H1 (cell line): ENCODE results near the gene MXI1. TPM values are rescaled to one million over a fixed set of nuclear protein-coding genes. Genes with fewer than 3 reads are reported as not detected.
A peak's percentile ranks its signal among the peaks of the same experiment; 100 is the strongest.

Experiments used
- CTCF ChIA-PET: fragments of 300-600 bp; sonication (Branson Sonifier 250); formaldehyde crosslinking; loops from one replicate; lab custom pipeline; 2021; ENCODE audit not compliant: partially characterized antibody; lab: Charles Lee
- POLR2A ChIA-PET: fragments of 300-600 bp; sonication (Branson Sonifier 250); formaldehyde crosslinking; loops from one replicate; lab custom pipeline; 2021; ENCODE audit warnings: inconsistent platforms; ENCODE audit not compliant: partially characterized antibody; lab: Charles Lee
- DNase-seq, 2 experiments: peaks; one replicate each; pipeline versions ENCODE4 v3.0.0 to v3.0.0-alpha.2; 2010 to 2022; ENCODE audit warnings: low spot score in 2 of 2, low read depth in 1 of 2, mixed read lengths in 1 of 2
- FAIRE-seq: peaks from 2 replicates; lab custom pipeline; 2011; peaks lifted over from hg19 to GRCh38; lab: Jason Lieb, UNC
- H2AFZ ChIP-seq: 2 replicates; pipeline ENCODE4 v1.8.1; 2012; ENCODE audit warnings: low read length, inconsistent platforms
- H2AK5ac ChIP-seq: 2 replicates; pipeline ENCODE4 v1.6.1; 2013; ENCODE audit warnings: low read depth, low read length
- H2BK120ac ChIP-seq: replicated peaks from 2 replicates; pipeline ENCODE3; 2013; ENCODE audit warnings: low read depth, low read length, inconsistent platforms
- H2BK12ac ChIP-seq: 2 replicates; pipeline ENCODE4 v1.6.1; 2013; ENCODE audit warnings: low read depth, low read length
- H2BK15ac ChIP-seq: 2 replicates; pipeline ENCODE4 v1.6.1; 2013; ENCODE audit warnings: low read length
- H2BK20ac ChIP-seq: 2 replicates; pipeline ENCODE4 v1.6.1; 2013; ENCODE audit warnings: low read length
- H2BK5ac ChIP-seq: 2 replicates; pipeline ENCODE4 v1.6.1; 2013; ENCODE audit warnings: low read depth, low read length
- H3K14ac ChIP-seq: 2 replicates; pipeline ENCODE4 v1.6.1; 2013; ENCODE audit warnings: inconsistent platforms; ENCODE audit not compliant: insufficient read length
- H3K18ac ChIP-seq: 2 replicates; pipeline ENCODE4 v1.6.1; 2013; ENCODE audit warnings: low read length; ENCODE audit errors: extremely low read depth
- H3K23ac ChIP-seq: 2 replicates; pipeline ENCODE4 v1.6.1; 2013; ENCODE audit warnings: inconsistent platforms; ENCODE audit not compliant: insufficient read length
- H3K23me2 ChIP-seq: 2 replicates; pipeline ENCODE4 v1.6.1; 2013; ENCODE audit warnings: low read depth, low read length
- H3K27ac ChIP-seq: 2 replicates; pipeline ENCODE4 v1.6.1; 2011; ENCODE audit warnings: low read depth, low read length, inconsistent platforms
- H3K27me3 ChIP-seq, 4 experiments: replicated peaks in 1 of 4; 1 replicate in 1 of 4; 2 replicates in 3 of 4; pipeline versions ENCODE4 v1.6.1 to v1.8.1; 2011 to 2013; ENCODE audit warnings: low read length in 3 of 4, mild to moderate bottlenecking in 3 of 4, inconsistent platforms in 2 of 4, mixed read lengths in 2 of 4, moderate library complexity in 1 of 4; ENCODE audit not compliant: control insufficient read depth in 3 of 4, insufficient read depth in 3 of 4; ENCODE audit errors: extremely low read depth in 1 of 4
- H3K36me3 ChIP-seq, 4 experiments: 2 replicates each; pipeline versions ENCODE4 v1.6.1 to v1.8.1; 2011 to 2013; ENCODE audit warnings: mild to moderate bottlenecking in 4 of 4, low read length in 3 of 4, moderate library complexity in 2 of 4, control low read depth in 1 of 4, inconsistent platforms in 1 of 4; ENCODE audit not compliant: insufficient read depth in 4 of 4, control insufficient read depth in 2 of 4
- H3K4ac ChIP-seq: replicated peaks from 2 replicates; pipeline ENCODE3; 2013; ENCODE audit warnings: low read length, low read depth, mixed read lengths, inconsistent platforms; ENCODE audit not compliant: insufficient read length
- H3K4me1 ChIP-seq, 4 experiments: replicated peaks in 1 of 4; 1 replicate in 1 of 4; 2 replicates in 3 of 4; pipeline versions ENCODE4 v1.6.1 to v1.8.1; 2011 to 2013; ENCODE audit warnings: low read length in 3 of 4, inconsistent platforms in 2 of 4, mixed read lengths in 1 of 4; ENCODE audit not compliant: insufficient read depth in 4 of 4, control insufficient read depth in 3 of 4
- H3K4me2 ChIP-seq, 2 experiments: 2 replicates each; pipeline versions ENCODE4 v1.6.1 to v1.8.1; 2011 to 2013; ENCODE audit warnings: low read depth in 2 of 2, low read length in 2 of 2, control low read depth in 1 of 2, inconsistent platforms in 1 of 2, mild to moderate bottlenecking in 1 of 2; ENCODE audit not compliant: insufficient read depth in 1 of 2
- H3K4me3 ChIP-seq, 4 experiments: fragments of 200-600, 300-600 bp in 1 of 4; sonication (generic), shearing (Covaris generic), sonication (Bioruptor Twin) in 1 of 4; 2 replicates each; pipeline versions ENCODE4 v1.5.1 to v1.8.1; 2011 to 2016; ENCODE audit warnings: low read length in 4 of 4, low read depth in 3 of 4, control low read depth in 2 of 4, inconsistent platforms in 2 of 4, mild to moderate bottlenecking in 2 of 4, mixed read lengths in 1 of 4, moderate library complexity in 1 of 4; ENCODE audit not compliant: insufficient read depth in 2 of 4; ENCODE audit errors: extremely low read depth in 1 of 4
- H3K56ac ChIP-seq: replicated peaks from 2 replicates; pipeline ENCODE3; 2013; ENCODE audit warnings: low read depth, mild to moderate bottlenecking, mixed read lengths, low read length, inconsistent platforms; ENCODE audit not compliant: insufficient read length
- H3K79me1 ChIP-seq: 2 replicates; pipeline ENCODE4 v1.6.1; 2013; ENCODE audit warnings: low read depth, low read length, control low read depth
- H3K79me2 ChIP-seq, 2 experiments: 2 replicates each; pipeline versions ENCODE4 v1.6.1 to v1.8.1; 2012 to 2013; ENCODE audit warnings: low read length in 2 of 2, mild to moderate bottlenecking in 2 of 2, inconsistent platforms in 1 of 2; ENCODE audit not compliant: insufficient read depth in 2 of 2, control insufficient read depth in 1 of 2
- H3K9ac ChIP-seq, 4 experiments: replicated peaks in 1 of 4; 1 replicate in 1 of 4; 2 replicates in 3 of 4; pipeline versions ENCODE4 v1.6.1 to v1.8.1; 2011 to 2013; ENCODE audit warnings: low read depth in 3 of 4, low read length in 3 of 4, control low read depth in 2 of 4, mild to moderate bottlenecking in 2 of 4, moderate library complexity in 2 of 4, inconsistent platforms in 1 of 4; ENCODE audit errors: extremely low read depth in 1 of 4
- H3K9me3 ChIP-seq, 2 experiments: 2 replicates each; pipeline versions ENCODE4 v1.6.1 to v1.8.1; 2012 to 2013; ENCODE audit warnings: mild to moderate bottlenecking in 2 of 2, moderate library complexity in 2 of 2, control low read depth in 1 of 2, inconsistent platforms in 1 of 2, low read depth in 1 of 2, low read length in 1 of 2, mixed read lengths in 1 of 2; ENCODE audit not compliant: insufficient read depth in 2 of 2
- H4K20me1 ChIP-seq, 2 experiments: replicated peaks in 1 of 2; 2 replicates each; pipeline versions ENCODE3 to v1.8.1; 2011 to 2013; ENCODE audit warnings: inconsistent platforms in 2 of 2, low read length in 2 of 2, mild to moderate bottlenecking in 1 of 2; ENCODE audit not compliant: insufficient read depth in 2 of 2, control insufficient read depth in 1 of 2
- H4K5ac ChIP-seq: 2 replicates; pipeline ENCODE4 v1.6.1; 2013; ENCODE audit warnings: low read length, low read depth, mixed read lengths, inconsistent platforms; ENCODE audit not compliant: insufficient read length
- H4K8ac ChIP-seq: 2 replicates; pipeline ENCODE4 v1.8.0; 2013; ENCODE audit warnings: mild to moderate bottlenecking, moderate library complexity, low read length, inconsistent platforms; ENCODE audit not compliant: insufficient read depth; ENCODE audit errors: extremely low read depth
- H4K91ac ChIP-seq: replicated peaks from 2 replicates; pipeline ENCODE3; 2013; ENCODE audit warnings: low read length, mixed read lengths, inconsistent platforms; ENCODE audit not compliant: insufficient read length
- CBX8 ChIP-seq: fragments of 300-800, 300-1000 bp; sonication (generic); IDR thresholded peaks from 2 replicates; pipeline ENCODE4 v1.7.1; 2016; ENCODE audit warnings: low read depth, low read length, borderline replicate concordance
- CTCF ChIP-seq, 3 experiments: IDR thresholded peaks; 1 replicate in 2 of 3; 2 replicates in 1 of 3; pipeline versions ENCODE4 v1.5.1 to v1.6.1; 2011; ENCODE audit warnings: low read length in 3 of 3, mild to moderate bottlenecking in 3 of 3, inconsistent platforms in 2 of 3, low read depth in 1 of 3, moderate library complexity in 1 of 3; ENCODE audit not compliant: insufficient read depth in 1 of 3; ENCODE audit errors: control extremely low read depth in 1 of 3
- JUND ChIP-seq: IDR thresholded peaks from 2 replicates; pipeline ENCODE4 v1.6.1; 2011; ENCODE audit warnings: mild to moderate bottlenecking, improper control_type of control experiment, low read length
- MAX ChIP-seq: IDR thresholded peaks from 2 replicates; pipeline ENCODE4 v1.6.1; 2012; ENCODE audit warnings: inconsistent platforms
- RAD21 ChIP-seq, 2 experiments: IDR thresholded peaks in 1 of 2; conservative IDR thresholded peaks in 1 of 2; 2 replicates each; pipeline ENCODE4 v1.6.1; 2011; ENCODE audit warnings: low read depth in 2 of 2, low read length in 2 of 2, improper control_type of control experiment in 1 of 2, inconsistent platforms in 1 of 2, mild to moderate bottlenecking in 1 of 2, moderate library complexity in 1 of 2
- RNF2 ChIP-seq: fragments of 200-900, 300-1000 bp; sonication (generic); IDR thresholded peaks from 2 replicates; pipeline ENCODE4 v1.7.1; 2016; ENCODE audit warnings: borderline replicate concordance, low read depth, mild to moderate bottlenecking, antibody characterized with exemption, low read length; ENCODE audit not compliant: poor library complexity, severe bottlenecking; ENCODE audit errors: missing control alignments
- RXRA ChIP-seq: IDR thresholded peaks from 2 replicates; pipeline ENCODE4 v1.6.1; 2011; ENCODE audit warnings: low read depth, mild to moderate bottlenecking, low read length, moderate library complexity; ENCODE audit not compliant: insufficient read depth
- WGBS, 2 experiments: shearing (Covaris generic) in 1 of 2; methylation state at CpG; one replicate each; pipeline versions ENCODE4 v1.1.6 to v1.1.7; 2013 to 2015; ENCODE audit warnings: low lambda C conversion rate in 2 of 2, mixed read lengths in 2 of 2, inconsistent platforms in 1 of 2, low coverage in 1 of 2, missing lambda C conversion rate in 1 of 2; ENCODE audit not compliant: insufficient replicate concordance in 2 of 2, insufficient coverage in 1 of 2, insufficient read length in 1 of 2; ENCODE audit errors: extremely low coverage in 1 of 2, missing lambda C conversion rate in 1 of 2; 5-methylcytosine and 5-hydroxymethylcytosine counted together
- polyA plus RNA-seq, 7 experiments: library from polyadenylated mRNA; depleted of rRNA in 3 of 7; stranded (reverse) in 5 of 7; unstranded in 2 of 7; fragments of >200 nt in 5 of 7; fragments of 200-250 nt in 2 of 7; gene quantifications; 1 replicate in 5 of 7; 2 replicates in 1 of 7; 4 replicates in 1 of 7; pipeline versions ENCODE4 v1.2.1 to v1.2.3, GENCODE V29; 2011 to 2013; ENCODE audit warnings: missing spikeins in 2 of 7, mixed read lengths in 2 of 7
- total RNA-seq: library from RNA; stranded (reverse); fragmentation: NEBNext Ultra II Directional; extraction: Animal tissue kit (Norgen Biotek cat#: 25700); gene quantifications from 2 replicates; pipeline ENCODE4 v1.2.1, GENCODE V29; 2021

Gene MXI1
- total and polyA plus RNA-seq, 2 of the 8 experiments (the other 6 are each of a cell fraction or from before 2014, with no cell fraction given): 5.7 to 8.8 TPM

GRCh38 chr10:110305767-110306451 lies 98.5 kb downstream of the MXI1 start:
- Histone ChIP-seq H2AFZ (no peak overlapping the region), H3K79me1 (no peaks in the 10 kb centered on the region), H3K14ac (no peak overlapping the region)
- WGBS, 2 experiments: 55% methylated on average over 12 of the region's 17 CpGs; no CpG with 5 or more reads in 1 of the 2 experiments
- TF ChIP-seq CBX8 (no peak), RAD21 (IDR thresholded peaks at IDR 0.05 in 1 of 2, conservative IDR thresholded peaks at IDR 0.05 in 1 of 2; ENCODE audit: low read depth in 2 of 2, low read length in 2 of 2) (peak; percentile 78), CTCF (IDR thresholded peaks at IDR 0.05; ENCODE audit: control extremely low read depth in 1 of 3, insufficient read depth in 1 of 3, low read depth in 1 of 3, low read length in 3 of 3) (peak in 2 of 3 experiments; percentile 56 to 61; a peak in 3 of 4 replicates), RNF2 (no peak), MAX (0 out of 2 replicates have a peak, but pooled peaks have one; percentile 12), JUND (0 out of 2 replicates have a peak, but pooled peaks have one; percentile 13), RXRA (no peak)
- TF ChIP-seq, all 59 proteins: peak for 4
- Histone ChIP-seq H3K9ac (no peak overlapping the region), H3K4me1 (0 out of 7 replicates have a peak, but pooled peaks cover 0 to 3% (median 0%) of the 10 kb centered on the region in 4 experiments), H3K27me3 (no peaks in the 10 kb centered on the region), H2BK12ac (no peak overlapping the region), H3K18ac (no peak overlapping the region), H4K20me1 (peaks cover 3 to 5% of the 10 kb centered on the region in 2 experiments), H2AK5ac (no peak overlapping the region), H3K4ac (no peak overlapping the region), H2BK15ac (no peak overlapping the region), H2BK120ac (no peak overlapping the region), H3K9me3 (no peaks in the 10 kb centered on the region), H3K56ac (no peak overlapping the region), H4K5ac (no peak overlapping the region), H4K91ac (no peak overlapping the region), H3K36me3 (peaks cover 0 to 23% (median 15%) of the 10 kb centered on the region in 4 experiments; a peak in 7 of 8 replicates), H3K23ac (no peak overlapping the region), H3K27ac (no peak overlapping the region), H2BK20ac (no peak overlapping the region), H3K4me3 (no peak overlapping the region; a peak in 1 of 8 replicates), H4K8ac (no peak overlapping the region), H3K79me2 (peaks cover 6 to 36% of the 10 kb centered on the region in 2 experiments), H3K4me2 (peak overlapping the region in 1 of 2 experiments; percentile 40; a peak in 1 of 4 replicates), H3K23me2 (0 out of 2 replicates have a peak, but pooled peaks cover 2% of the 10 kb centered on the region), H2BK5ac (no peak overlapping the region)
- FAIRE-seq: peak; percentile 32
- ChIA-PET POLR2A (interaction anchor here (1.2 to 2.8 kb wide), 10 partner anchors 10 to 306 kb away, joined by 3 to 12 read pairs (median 4); partner anchors contain the start of gene SMC3), CTCF (interaction anchor here (0.5 to 4.7 kb wide), 20 partner anchors 10 to 536 kb away, joined by 3 to 41 read pairs (median 4); no protein-coding TSS in a partner anchor)
- DNase-seq: no peak
